ENCODE results near the gene SNAP29. TPM values are rescaled to one million over a fixed set of nuclear protein-coding genes. Genes with fewer than 3 reads are reported as not detected.

SNAP29 gene
- total RNA-seq, 1 donor from 2014 or later = 22.9 TPM

- Mint-ChIP-seq H3K4me1 (ENCODE audit: low read depth, unreplicated experiment) (no peaks in the 10 kb centered on the region), H3K9me3 (ENCODE audit: unreplicated experiment) (no peaks in the 10 kb centered on the region), H3K27ac (ENCODE audit: unreplicated experiment) (no peak overlapping the region), H3K4me3 (ENCODE audit: unreplicated experiment) (no peak overlapping the region), H3K27me3 (ENCODE audit: unreplicated experiment) (peaks cover 2% of the 10 kb centered on the region), H3K36me3 (ENCODE audit: unreplicated experiment) (no peaks in the 10 kb centered on the region)
- no peak for DNase-seq
- no peak for TF ChIP-seq CTCF (IDR thresholded peaks at IDR 0.05; ENCODE audit: partially characterized antibody, unreplicated experiment)
Observed at GRCh38 chr22:20903093-20903492, 44.3 kb downstream of the SNAP29 start.

- Mint-ChIP-seq H3K36me3 (ENCODE audit: unreplicated experiment) (no peaks in the 10 kb centered on the region), H3K9me3 (ENCODE audit: unreplicated experiment) (no peaks in the 10 kb centered on the region), H3K27ac (ENCODE audit: unreplicated experiment) (no peak overlapping the region), H3K27me3 (ENCODE audit: unreplicated experiment) (peaks cover 2% of the 10 kb centered on the region), H3K4me1 (ENCODE audit: low read depth, unreplicated experiment) (no peaks in the 10 kb centered on the region), H3K4me3 (ENCODE audit: unreplicated experiment) (no peak overlapping the region)
- no peak for TF ChIP-seq CTCF (IDR thresholded peaks at IDR 0.05; ENCODE audit: partially characterized antibody, unreplicated experiment)
- DNase-seq = no peak
Observed at GRCh38 chr22:20904008-20904979, 45.5 kb downstream of the SNAP29 start.

GRCh38 chr22:20904980-20905355 is 46.2 kb downstream of the SNAP29 start:
- Mint-ChIP-seq H3K27me3 (ENCODE audit: unreplicated experiment) (peaks cover 2% of the 10 kb centered on the region), H3K27ac (ENCODE audit: unreplicated experiment) (no peak overlapping the region), H3K4me1 (ENCODE audit: low read depth, unreplicated experiment) (no peaks in the 10 kb centered on the region), H3K4me3 (ENCODE audit: unreplicated experiment) (no peak overlapping the region), H3K36me3 (ENCODE audit: unreplicated experiment) (no peaks in the 10 kb centered on the region), H3K9me3 (ENCODE audit: unreplicated experiment) (no peaks in the 10 kb centered on the region)
- TF ChIP-seq CTCF (IDR thresholded peaks at IDR 0.05; ENCODE audit: partially characterized antibody, unreplicated experiment) = no peak
- DNase-seq = no peak

- no peaks in the 10 kb centered on the region for H3K9me3 Mint-ChIP-seq (ENCODE audit: unreplicated experiment)
- no peaks in the 10 kb centered on the region for H3K36me3 Mint-ChIP-seq (ENCODE audit: unreplicated experiment)
- H3K27me3 Mint-ChIP-seq (ENCODE audit: unreplicated experiment) = peaks cover 2% of the 10 kb centered on the region
- H3K27ac Mint-ChIP-seq (ENCODE audit: unreplicated experiment) = no peak overlapping the region
- no peaks in the 10 kb centered on the region for H3K4me1 Mint-ChIP-seq (ENCODE audit: low read depth, unreplicated experiment)
- H3K4me3 Mint-ChIP-seq (ENCODE audit: unreplicated experiment) = no peak overlapping the region
- no peak for TF ChIP-seq CTCF (IDR thresholded peaks at IDR 0.05; ENCODE audit: partially characterized antibody, unreplicated experiment)
- DNase-seq = no peak
Observed at GRCh38 chr22:20905415-20906386, 46.9 kb downstream of the SNAP29 start.
